ENCODE results near the gene ZNF790.
"Not testable (repeated sequence)": the region's sequence is repeated elsewhere in the genome, so short reads cannot be mapped to it uniquely, and the experiment has no call there.

DNA sequence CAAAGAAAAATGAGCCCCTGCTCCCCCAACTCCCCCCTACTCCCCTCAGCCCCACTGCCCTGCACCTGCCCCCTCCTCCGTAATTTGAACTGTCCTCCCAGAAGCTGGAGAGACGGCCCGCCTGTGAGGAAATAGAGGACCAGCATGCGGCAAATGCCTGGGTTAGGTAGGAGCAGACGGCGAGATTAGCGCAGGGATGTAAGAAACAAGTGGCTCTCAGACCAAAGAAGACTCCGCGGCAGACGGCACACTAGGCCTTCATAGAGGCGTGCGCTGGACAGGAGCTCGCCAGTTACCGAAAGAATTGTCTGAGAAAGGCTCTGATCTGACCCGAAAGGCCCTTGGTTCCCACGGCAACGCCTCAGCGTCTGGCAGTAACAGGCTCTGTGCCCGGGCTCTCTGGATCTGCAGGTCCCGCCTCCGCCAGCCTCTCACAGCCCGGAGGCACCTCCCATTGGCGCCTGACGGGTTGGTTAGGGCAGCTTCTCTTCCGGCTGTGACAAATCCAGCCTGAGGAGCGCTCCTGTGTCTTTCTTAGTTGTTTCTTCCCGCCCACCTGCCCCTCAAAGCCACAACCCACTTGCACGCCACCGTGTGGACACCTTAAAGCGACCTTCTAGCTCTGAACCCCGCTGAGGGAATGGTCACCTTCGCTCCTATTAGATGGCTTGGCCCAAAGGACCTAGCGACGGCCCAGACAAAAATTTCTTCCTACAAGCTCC lies 46.6 kb downstream of the ZNF790 start:
- TF ChIP-seq, protein P1, sequence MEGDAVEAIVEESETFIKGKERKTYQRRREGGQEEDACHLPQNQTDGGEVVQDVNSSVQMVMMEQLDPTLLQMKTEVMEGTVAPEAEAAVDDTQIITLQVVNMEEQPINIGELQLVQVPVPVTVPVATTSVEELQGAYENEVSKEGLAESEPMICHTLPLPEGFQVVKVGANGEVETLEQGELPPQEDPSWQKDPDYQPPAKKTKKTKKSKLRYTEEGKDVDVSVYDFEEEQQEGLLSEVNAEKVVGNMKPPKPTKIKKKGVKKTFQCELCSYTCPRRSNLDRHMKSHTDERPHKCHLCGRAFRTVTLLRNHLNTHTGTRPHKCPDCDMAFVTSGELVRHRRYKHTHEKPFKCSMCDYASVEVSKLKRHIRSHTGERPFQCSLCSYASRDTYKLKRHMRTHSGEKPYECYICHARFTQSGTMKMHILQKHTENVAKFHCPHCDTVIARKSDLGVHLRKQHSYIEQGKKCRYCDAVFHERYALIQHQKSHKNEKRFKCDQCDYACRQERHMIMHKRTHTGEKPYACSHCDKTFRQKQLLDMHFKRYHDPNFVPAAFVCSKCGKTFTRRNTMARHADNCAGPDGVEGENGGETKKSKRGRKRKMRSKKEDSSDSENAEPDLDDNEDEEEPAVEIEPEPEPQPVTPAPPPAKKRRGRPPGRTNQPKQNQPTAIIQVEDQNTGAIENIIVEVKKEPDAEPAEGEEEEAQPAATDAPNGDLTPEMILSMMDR (IDR thresholded peaks at IDR 0.05), result not testable (repeated sequence)
- TF ChIP-seq POLR2A, EP300, POLR2AphosphoS5 (IDR thresholded peaks at IDR 0.05): not testable (repeated sequence)

Measured in stomach (tissue), 4 donors.